Psoas muscle (tissue), 8 donors: ENCODE results near the gene GPR161. TPM values are rescaled to one million over a fixed set of nuclear protein-coding genes. Genes with fewer than 3 reads are reported as not detected.

Source experiments
- ATAC-seq, 4 donors: fragments of 200-7000 bp; cut with Tn5 transposase; one replicate each; pipeline ENCODE4 v1.9.1; 2020; ENCODE audit warnings: moderate library complexity in 3 of 4, mild to moderate bottlenecking in 2 of 4
- DNase-seq, 2 donors: peaks; one replicate each; pipeline ENCODE4 v3.0.0-alpha.2; 2020
- H3K27ac ChIP-seq: fragments of 200-600 bp; one replicate; pipeline ENCODE4 v1.8.0; 2022
- H3K27me3 ChIP-seq, 3 donors: fragments of 200-600 bp in 1 of 3; one replicate each; pipeline versions ENCODE4 v1.6.1 to v1.8.0; 2013 to 2022; ENCODE audit warnings: low read length in 2 of 3, mild to moderate bottlenecking in 2 of 3, moderate library complexity in 1 of 3; ENCODE audit not compliant: insufficient read depth in 3 of 3
- H3K36me3 ChIP-seq, 2 donors: fragments of 200-600 bp in 1 of 2; one replicate each; pipeline versions ENCODE4 v1.6.1 to v1.8.0; 2013 to 2022; ENCODE audit warnings: low read depth in 1 of 2, mild to moderate bottlenecking in 1 of 2, moderate library complexity in 1 of 2; ENCODE audit not compliant: insufficient read depth in 1 of 2
- H3K4me1 ChIP-seq: fragments of 200-600 bp; one replicate; pipeline ENCODE4 v1.8.0; 2022
- H3K4me3 ChIP-seq: fragments of 200-600 bp; one replicate; pipeline ENCODE4 v1.8.0; 2022; ENCODE audit warnings: mild to moderate bottlenecking
- H3K9me3 ChIP-seq: fragments of 200-600 bp; one replicate; pipeline ENCODE4 v1.8.0; 2022
- WGBS, 3 donors: extraction: QIAGEN DNeasy Blood & Tissue Kit; methylation state at CpG; one replicate each; pipeline versions ENCODE4 v1.1.6 to v1.1.7; 2013; 5-methylcytosine and 5-hydroxymethylcytosine counted together
- intact Hi-C, 2 donors: fragments of 100-400 bp; cut with DNase I; formaldehyde crosslinking; loops; one replicate each; pipeline versions ENCODE4 v1.11.0 to v1.14.2; 2022
- polyA plus RNA-seq, 3 donors: library from polyadenylated mRNA; stranded (reverse); fragments of 200-250 nt; gene quantifications; one replicate each; pipeline ENCODE4 v1.2.3, GENCODE V29; 2013
- total RNA-seq, 4 donors: library from RNA; stranded (reverse); fragmentation: NEBNext Ultra II Directional in 2 of 4; extraction: Animal tissue kit (Norgen Biotek cat#: 25700) in 2 of 4; gene quantifications; one replicate each; pipeline versions ENCODE4 v1.2.1 to v1.2.4, GENCODE V29; 2021 to 2023
- TF ChIP-seq, protein P1 (sequence below): fragments of 200-600 bp; IDR thresholded peaks from one replicate; pipeline ENCODE4 v1.8.0; 2022; ENCODE audit warnings: antibody characterized with exemption
- donor health status: healthy with polysubstance abuse.
- donor health status: DM: no; HTN: no; CAD: no; lungs with moderate emphysema.
- donor health status: Bipolar disorder and iron deficiency.
- donor health status: healthy.
- donor health status: DM: yes; HTN: yes; CAD: no.
- donor health status: DM: no; HTN: no; CAD: no.
- donor health status: DM: no; HTN: no; CAD: no.
- donor health status: DM: yes; HTN: yes; CAD: no.

The GPR161 gene
- total and polyA plus RNA-seq, 7 donors, result 0.38 to 2.6 (median 0.67) TPM

DNA sequence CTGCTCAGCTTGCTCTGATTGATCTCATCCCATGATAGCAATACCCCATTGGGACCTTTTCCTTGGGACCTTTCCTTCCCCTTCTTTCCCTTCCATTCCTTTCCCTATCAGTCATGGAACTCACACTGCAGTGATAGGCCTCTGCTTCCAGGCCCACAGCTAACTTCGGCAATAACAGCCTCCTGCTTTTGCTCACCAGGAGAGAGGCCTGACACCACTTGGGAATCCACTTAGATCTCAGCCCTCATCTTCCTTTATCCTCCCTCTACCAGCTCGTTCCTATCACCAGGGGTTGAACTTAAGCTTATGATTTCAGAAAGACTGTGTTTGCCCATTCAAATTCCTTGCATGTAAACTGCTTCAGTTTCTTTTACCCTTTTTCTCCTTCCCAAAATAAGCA is 31.1 kb upstream of the GPR161 start:
- Histone ChIP-seq H3K4me1 (no peaks in the 10 kb centered on the region), H3K27me3 (no peaks in the 10 kb centered on the region), H3K27ac (no peak overlapping the region), H3K9me3 (no peaks in the 10 kb centered on the region), H3K36me3 (no peaks in the 10 kb centered on the region), H3K4me3 (no peak overlapping the region)
- DNase-seq, result no peak
- 51 to 65% (median 64%) methylated on average over 2 of the region's 2 CpGs for WGBS, 3 donors
- ATAC-seq, result no peak
- intact Hi-C loops, result no loop called here
- TF ChIP-seq, protein P1, sequence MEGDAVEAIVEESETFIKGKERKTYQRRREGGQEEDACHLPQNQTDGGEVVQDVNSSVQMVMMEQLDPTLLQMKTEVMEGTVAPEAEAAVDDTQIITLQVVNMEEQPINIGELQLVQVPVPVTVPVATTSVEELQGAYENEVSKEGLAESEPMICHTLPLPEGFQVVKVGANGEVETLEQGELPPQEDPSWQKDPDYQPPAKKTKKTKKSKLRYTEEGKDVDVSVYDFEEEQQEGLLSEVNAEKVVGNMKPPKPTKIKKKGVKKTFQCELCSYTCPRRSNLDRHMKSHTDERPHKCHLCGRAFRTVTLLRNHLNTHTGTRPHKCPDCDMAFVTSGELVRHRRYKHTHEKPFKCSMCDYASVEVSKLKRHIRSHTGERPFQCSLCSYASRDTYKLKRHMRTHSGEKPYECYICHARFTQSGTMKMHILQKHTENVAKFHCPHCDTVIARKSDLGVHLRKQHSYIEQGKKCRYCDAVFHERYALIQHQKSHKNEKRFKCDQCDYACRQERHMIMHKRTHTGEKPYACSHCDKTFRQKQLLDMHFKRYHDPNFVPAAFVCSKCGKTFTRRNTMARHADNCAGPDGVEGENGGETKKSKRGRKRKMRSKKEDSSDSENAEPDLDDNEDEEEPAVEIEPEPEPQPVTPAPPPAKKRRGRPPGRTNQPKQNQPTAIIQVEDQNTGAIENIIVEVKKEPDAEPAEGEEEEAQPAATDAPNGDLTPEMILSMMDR, result no peak

DNA sequence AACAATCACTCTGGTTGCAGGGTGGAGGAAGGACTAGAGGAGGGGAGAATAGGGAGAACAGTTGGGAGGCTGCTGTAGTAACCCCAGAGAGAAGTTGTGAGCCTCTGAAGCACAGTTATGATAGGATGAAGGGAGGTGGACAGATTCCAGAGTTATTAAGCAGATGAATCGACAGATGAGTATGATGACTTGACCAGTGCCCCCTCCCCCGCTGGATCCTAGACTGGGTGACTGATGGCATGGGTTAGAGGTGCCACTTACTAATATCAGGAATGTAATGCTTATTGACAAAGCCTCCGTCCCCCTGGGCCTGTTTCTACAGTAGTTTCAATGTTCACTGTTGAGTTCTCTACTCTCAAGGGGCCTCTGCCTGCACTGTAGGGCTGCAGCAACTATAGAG is 28.0 kb upstream of the GPR161 start:
- Histone ChIP-seq H3K36me3 (no peaks in the 10 kb centered on the region), H3K27ac (no peak overlapping the region), H3K4me1 (no peaks in the 10 kb centered on the region), H3K27me3 (no peaks in the 10 kb centered on the region), H3K9me3 (no peaks in the 10 kb centered on the region), H3K4me3 (no peak overlapping the region)
- no peak for DNase-seq
- WGBS, 3 donors, result 84 to 91% (median 84%) methylated on average over 3 of the region's 3 CpGs
- intact Hi-C loops, result no loop called here
- TF ChIP-seq, protein P1, result no peak
- no peak for ATAC-seq

- no peak for ATAC-seq
- Histone ChIP-seq H3K27me3 (no peaks in the 10 kb centered on the region), H3K27ac (no peak overlapping the region), H3K36me3 (no peaks in the 10 kb centered on the region), H3K4me3 (no peak overlapping the region), H3K4me1 (no peaks in the 10 kb centered on the region), H3K9me3 (no peaks in the 10 kb centered on the region)
- intact Hi-C loops, result no loop called here
- TF ChIP-seq, protein P1, result no peak
- DNase-seq, result no peak
- WGBS, 3 donors, result 56 to 66% (median 61%) methylated on average over 3 of the region's 3 CpGs
Measured at GRCh38 chr1:168163670-168164069, 26.9 kb upstream of the GPR161 start.

- 30 to 40% (median 37%) methylated on average over 2 of the region's 2 CpGs for WGBS, 3 donors
- intact Hi-C loops, result no loop called here
Measured at GRCh38 chr1:168161459-168161858, 24.7 kb upstream of the GPR161 start.

GRCh38 chr1:168159979-168160378 is 23.2 kb upstream of the GPR161 start:
- H3K4me1 ChIP-seq, result no peaks in the 10 kb centered on the region
- H3K9me3 ChIP-seq, result peaks cover 6% of the 10 kb centered on the region
- intact Hi-C loops, result no loop called here
- H3K27me3 ChIP-seq, result no peaks in the 10 kb centered on the region
- H3K27ac ChIP-seq, result no peak overlapping the region
- H3K36me3 ChIP-seq, result no peaks in the 10 kb centered on the region
- TF ChIP-seq, protein P1, result no peak
- no peak overlapping the region for H3K4me3 ChIP-seq
- DNase-seq, result no peak
- 89 to 97% (median 93%) methylated on average over 1 of the region's 1 CpG for WGBS, 3 donors
- no peak for ATAC-seq

More at GRCh38 chr1:168161459-168161858, 24.7 kb upstream of the GPR161 start:
- peaks cover 6% of the 10 kb centered on the region for H3K9me3 ChIP-seq
- TF ChIP-seq, protein P1, result no peak
- no peak for ATAC-seq
- no peaks in the 10 kb centered on the region for H3K4me1 ChIP-seq
- H3K27me3 ChIP-seq, result no peaks in the 10 kb centered on the region
- no peak for DNase-seq
- no peak overlapping the region for H3K4me3 ChIP-seq
- no peaks in the 10 kb centered on the region for H3K36me3 ChIP-seq
- H3K27ac ChIP-seq, result no peak overlapping the region
